NCI-H460 (cell line): ENCODE data around the gene PKP2. TPM values are rescaled to one million over a fixed set of nuclear protein-coding genes. Genes with fewer than 3 reads are reported as not detected.

Experiments used
- DNase-seq: peaks from one replicate; pipeline ENCODE4 v3.0.0-alpha.2; 2016; ENCODE audit warnings: low read depth; ENCODE audit errors: extremely low read depth
- polyA plus RNA-seq: library from polyadenylated mRNA; depleted of rRNA; stranded (reverse); fragments of >200 nt; gene quantifications from 2 replicates; pipeline ENCODE4 v1.2.3, GENCODE V29; 2014; cell fraction: nucleus; rRNA removed
- total RNA-seq: library from RNA; depleted of rRNA; stranded (reverse); fragments of >200 nt; shearing (Covaris generic); gene quantifications from 2 replicates; pipeline ENCODE4 v1.2.3, GENCODE V29; 2014; rRNA removed

Gene PKP2
- total RNA-seq, result 4.0 and 4.4 TPM in 2 replicates
- polyA plus RNA-seq, result 4.8 and 5.4 TPM in 2 replicates

GRCh38 chr12:32896432-32897280 is at the start of gene PKP2:
Gene PKP2 (minus strand): TSS chr12:32896777. CDS start chr12:32896731, 46 bp downstream.
- DNase-seq, result no peak

GRCh38 chr12:32944195-32944594 is 47.6 kb upstream of the PKP2 start:
- no peak for DNase-seq

- DNase-seq, result no peak
These were observed 43.2 kb upstream of the PKP2 start for GRCh38 chr12:32939801-32940200.

- DNase-seq, result no peak
These were observed 30.4 kb upstream of the PKP2 start for GRCh38 chr12:32926963-32927362.

- DNase-seq, result no peak
These were observed 29.8 kb upstream of the PKP2 start for GRCh38 chr12:32926356-32926755.

GRCh38 chr12:32922546-32923297 is 26.1 kb upstream of the PKP2 start:
- no peak for DNase-seq

- peak; percentile 43 for DNase-seq
These were observed 24.8 kb upstream of the PKP2 start for GRCh38 chr12:32921397-32921796.

GRCh38 chr12:32920506-32921085 is 24.0 kb upstream of the PKP2 start:
- DNase-seq, result peak; percentile 36

- no peak for DNase-seq
These were observed 22.6 kb upstream of the PKP2 start for GRCh38 chr12:32918890-32919801.

GRCh38 chr12:32917094-32917611 is 20.6 kb upstream of the PKP2 start:
- DNase-seq, result no peak

GRCh38 chr12:32907898-32908476 is 11.4 kb upstream of the PKP2 start:
- no peak for DNase-seq

- no peak for DNase-seq
These were observed 10.6 kb upstream of the PKP2 start for GRCh38 chr12:32907166-32907565.

GRCh38 chr12:32906399-32907165 is 10.0 kb upstream of the PKP2 start:
- no peak for DNase-seq

- no peak for DNase-seq
These were observed 7.2 kb upstream of the PKP2 start for GRCh38 chr12:32903763-32904162.

- DNase-seq, result no peak
These were observed 6.7 kb upstream of the PKP2 start for GRCh38 chr12:32903318-32903717.

GRCh38 chr12:32902287-32902997 is 5.9 kb upstream of the PKP2 start:
- no peak for DNase-seq

GRCh38 chr12:32901553-32901952 is 5.0 kb upstream of the PKP2 start:
- DNase-seq, result no peak
